ENCODE results near the gene LSM10.

The LSM10 gene

GRCh38 chr1:36352125-36352909 lies 45.4 kb downstream of the LSM10 start:
- H3K4me3 ChIP-seq (ENCODE audit: control insufficient read depth, low read depth, low read length): no peak overlapping the region
- peak; percentile 57 for DNase-seq (ENCODE audit: low read depth)
- TF ChIP-seq, protein P1, sequence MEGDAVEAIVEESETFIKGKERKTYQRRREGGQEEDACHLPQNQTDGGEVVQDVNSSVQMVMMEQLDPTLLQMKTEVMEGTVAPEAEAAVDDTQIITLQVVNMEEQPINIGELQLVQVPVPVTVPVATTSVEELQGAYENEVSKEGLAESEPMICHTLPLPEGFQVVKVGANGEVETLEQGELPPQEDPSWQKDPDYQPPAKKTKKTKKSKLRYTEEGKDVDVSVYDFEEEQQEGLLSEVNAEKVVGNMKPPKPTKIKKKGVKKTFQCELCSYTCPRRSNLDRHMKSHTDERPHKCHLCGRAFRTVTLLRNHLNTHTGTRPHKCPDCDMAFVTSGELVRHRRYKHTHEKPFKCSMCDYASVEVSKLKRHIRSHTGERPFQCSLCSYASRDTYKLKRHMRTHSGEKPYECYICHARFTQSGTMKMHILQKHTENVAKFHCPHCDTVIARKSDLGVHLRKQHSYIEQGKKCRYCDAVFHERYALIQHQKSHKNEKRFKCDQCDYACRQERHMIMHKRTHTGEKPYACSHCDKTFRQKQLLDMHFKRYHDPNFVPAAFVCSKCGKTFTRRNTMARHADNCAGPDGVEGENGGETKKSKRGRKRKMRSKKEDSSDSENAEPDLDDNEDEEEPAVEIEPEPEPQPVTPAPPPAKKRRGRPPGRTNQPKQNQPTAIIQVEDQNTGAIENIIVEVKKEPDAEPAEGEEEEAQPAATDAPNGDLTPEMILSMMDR (conservative IDR thresholded peaks at IDR 0.05; ENCODE audit: control insufficient read depth, insufficient read depth, low read depth, low read length): peak; percentile 7

GRCh38 chr1:36351227-36351977 lies 46.3 kb downstream of the LSM10 start:
- H3K4me3 ChIP-seq (ENCODE audit: control insufficient read depth, low read depth, low read length): peak overlapping the region; percentile 7
- TF ChIP-seq, protein P1 (conservative IDR thresholded peaks at IDR 0.05; ENCODE audit: control insufficient read depth, insufficient read depth, low read depth, low read length): peak; percentile 17
- peak; percentile 87 for DNase-seq (ENCODE audit: low read depth)

- TF ChIP-seq, protein P1 (conservative IDR thresholded peaks at IDR 0.05; ENCODE audit: control insufficient read depth, insufficient read depth, low read depth, low read length): no peak
- peak overlapping the region; percentile 7 for H3K4me3 ChIP-seq (ENCODE audit: control insufficient read depth, low read depth, low read length)
- DNase-seq (ENCODE audit: low read depth): peak; percentile 73
Observed at GRCh38 chr1:36350659-36351226, 47.0 kb downstream of the LSM10 start.

GRCh38 chr1:36349839-36350238 lies 47.9 kb downstream of the LSM10 start:
- DNase-seq (ENCODE audit: low read depth): peak; percentile 24
- no peak overlapping the region for H3K4me3 ChIP-seq (ENCODE audit: control insufficient read depth, low read depth, low read length)
- TF ChIP-seq, protein P1 (conservative IDR thresholded peaks at IDR 0.05; ENCODE audit: control insufficient read depth, insufficient read depth, low read depth, low read length): no peak

- DNase-seq (ENCODE audit: low read depth): peak; percentile 79
- TF ChIP-seq, protein P1 (conservative IDR thresholded peaks at IDR 0.05; ENCODE audit: control insufficient read depth, insufficient read depth, low read depth, low read length): no peak
- H3K4me3 ChIP-seq (ENCODE audit: control insufficient read depth, low read depth, low read length): no peak overlapping the region
Observed at GRCh38 chr1:36349241-36349671, 48.5 kb downstream of the LSM10 start.

- H3K4me3 ChIP-seq (ENCODE audit: control insufficient read depth, low read depth, low read length): no peak overlapping the region
- DNase-seq (ENCODE audit: low read depth): no peak
- TF ChIP-seq, protein P1 (conservative IDR thresholded peaks at IDR 0.05; ENCODE audit: control insufficient read depth, insufficient read depth, low read depth, low read length): no peak
Observed at GRCh38 chr1:36346741-36347370, 50.9 kb downstream of the LSM10 start.
